Measurements from ENCODE around the gene FNBP1. TPM values are rescaled to one million over a fixed set of nuclear protein-coding genes. Genes with fewer than 3 reads are reported as not detected.
"Not testable (repeated sequence)": the region's sequence is repeated elsewhere in the genome, so short reads cannot be mapped to it uniquely, and the experiment has no call there.

The FNBP1 gene
- total RNA-seq, 1 donor from 2014 or later: 25.6 TPM

DNA sequence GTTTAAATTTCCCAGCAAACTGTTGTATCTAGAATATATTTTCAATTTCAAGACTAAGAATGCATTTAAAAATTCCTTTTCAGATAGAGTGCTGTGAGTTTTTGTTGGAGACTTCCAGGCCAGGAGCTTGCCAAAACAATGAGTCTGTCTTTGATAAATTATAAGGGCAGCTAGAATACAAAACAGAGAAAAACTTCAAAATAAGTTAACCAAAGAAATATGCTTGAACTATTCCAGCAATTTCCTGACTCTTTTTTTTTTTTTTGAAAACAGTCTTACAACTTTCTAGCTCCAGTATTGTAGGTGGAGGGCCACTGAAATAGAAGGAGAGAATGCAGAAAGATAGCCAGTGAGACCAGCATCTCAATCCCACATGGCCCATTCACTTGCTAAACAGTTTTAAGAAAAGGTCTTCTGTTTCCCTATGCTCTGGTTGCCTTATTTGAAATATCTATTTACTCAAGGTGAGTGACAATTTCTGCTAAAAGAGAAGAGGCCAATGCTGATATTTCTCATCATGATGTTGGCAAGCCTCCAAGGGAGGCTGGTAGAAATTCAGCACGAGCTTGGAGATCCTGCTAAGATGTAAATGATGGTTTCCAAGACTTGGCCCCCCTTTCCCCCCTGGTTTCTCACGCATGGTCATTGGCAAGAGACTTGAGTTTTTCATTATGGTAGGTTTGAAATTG lies 104.6 kb downstream of the FNBP1 start:
- no peak overlapping the region for H3K4me3 ChIP-seq (ENCODE audit: low read depth, low read length)
- no peak for DNase-seq (ENCODE audit: low read depth)
- TF ChIP-seq, protein P1, sequence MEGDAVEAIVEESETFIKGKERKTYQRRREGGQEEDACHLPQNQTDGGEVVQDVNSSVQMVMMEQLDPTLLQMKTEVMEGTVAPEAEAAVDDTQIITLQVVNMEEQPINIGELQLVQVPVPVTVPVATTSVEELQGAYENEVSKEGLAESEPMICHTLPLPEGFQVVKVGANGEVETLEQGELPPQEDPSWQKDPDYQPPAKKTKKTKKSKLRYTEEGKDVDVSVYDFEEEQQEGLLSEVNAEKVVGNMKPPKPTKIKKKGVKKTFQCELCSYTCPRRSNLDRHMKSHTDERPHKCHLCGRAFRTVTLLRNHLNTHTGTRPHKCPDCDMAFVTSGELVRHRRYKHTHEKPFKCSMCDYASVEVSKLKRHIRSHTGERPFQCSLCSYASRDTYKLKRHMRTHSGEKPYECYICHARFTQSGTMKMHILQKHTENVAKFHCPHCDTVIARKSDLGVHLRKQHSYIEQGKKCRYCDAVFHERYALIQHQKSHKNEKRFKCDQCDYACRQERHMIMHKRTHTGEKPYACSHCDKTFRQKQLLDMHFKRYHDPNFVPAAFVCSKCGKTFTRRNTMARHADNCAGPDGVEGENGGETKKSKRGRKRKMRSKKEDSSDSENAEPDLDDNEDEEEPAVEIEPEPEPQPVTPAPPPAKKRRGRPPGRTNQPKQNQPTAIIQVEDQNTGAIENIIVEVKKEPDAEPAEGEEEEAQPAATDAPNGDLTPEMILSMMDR (conservative IDR thresholded peaks at IDR 0.05; ENCODE audit: low read depth, low read length): no peak

DNA sequence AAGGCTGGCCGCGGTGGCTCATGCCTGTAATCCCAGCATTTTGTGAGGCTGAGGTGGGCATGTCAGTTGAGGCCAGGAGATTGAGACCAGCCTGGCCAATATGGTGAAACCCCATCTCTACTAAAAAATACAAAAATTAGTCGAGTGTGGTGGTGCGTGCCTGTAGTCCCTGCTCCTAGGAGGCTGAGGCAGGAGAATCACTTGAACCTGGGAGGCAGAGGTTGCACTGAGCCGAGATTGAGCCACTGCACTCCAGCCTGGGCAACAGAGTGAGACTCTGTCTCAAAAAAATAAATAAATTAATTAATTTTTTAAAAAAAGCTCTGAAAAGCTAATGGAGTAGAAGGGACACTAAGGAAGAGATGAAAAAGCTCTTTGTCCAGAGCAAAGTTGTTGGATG lies 105.1 kb downstream of the FNBP1 start:
- DNase-seq (ENCODE audit: low read depth); H3K4me3 ChIP-seq (ENCODE audit: low read depth, low read length): not testable (repeated sequence)

DNA sequence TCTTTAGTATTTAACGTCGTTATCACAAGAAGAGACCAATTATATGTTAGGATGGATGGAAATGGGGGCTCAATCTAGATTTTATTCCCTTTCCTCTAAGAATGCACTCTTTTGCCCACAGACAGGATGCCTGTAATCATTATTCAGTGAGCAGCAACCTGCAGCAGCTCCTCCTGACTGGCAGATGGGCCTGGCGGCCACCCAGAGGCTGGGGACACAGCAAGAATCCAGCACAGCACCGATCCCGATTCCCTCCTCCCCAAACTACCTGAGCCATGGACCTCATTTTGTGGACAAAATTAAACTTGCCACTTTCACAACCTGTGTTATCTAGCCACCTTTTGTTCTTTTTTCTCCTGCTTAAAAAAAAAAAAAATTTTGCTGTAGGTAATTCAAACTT lies 106.8 kb downstream of the FNBP1 start:
- TF ChIP-seq, protein P1 (conservative IDR thresholded peaks at IDR 0.05; ENCODE audit: low read depth, low read length): no peak
- DNase-seq (ENCODE audit: low read depth): no peak
- H3K4me3 ChIP-seq (ENCODE audit: low read depth, low read length): no peak overlapping the region

- TF ChIP-seq, protein P1 (conservative IDR thresholded peaks at IDR 0.05; ENCODE audit: low read depth, low read length): no peak
- no peak for DNase-seq (ENCODE audit: low read depth)
- H3K4me3 ChIP-seq (ENCODE audit: low read depth, low read length): no peak overlapping the region
Measured at GRCh38 chr9:129934780-129935179, 108.2 kb downstream of the FNBP1 start.

DNA sequence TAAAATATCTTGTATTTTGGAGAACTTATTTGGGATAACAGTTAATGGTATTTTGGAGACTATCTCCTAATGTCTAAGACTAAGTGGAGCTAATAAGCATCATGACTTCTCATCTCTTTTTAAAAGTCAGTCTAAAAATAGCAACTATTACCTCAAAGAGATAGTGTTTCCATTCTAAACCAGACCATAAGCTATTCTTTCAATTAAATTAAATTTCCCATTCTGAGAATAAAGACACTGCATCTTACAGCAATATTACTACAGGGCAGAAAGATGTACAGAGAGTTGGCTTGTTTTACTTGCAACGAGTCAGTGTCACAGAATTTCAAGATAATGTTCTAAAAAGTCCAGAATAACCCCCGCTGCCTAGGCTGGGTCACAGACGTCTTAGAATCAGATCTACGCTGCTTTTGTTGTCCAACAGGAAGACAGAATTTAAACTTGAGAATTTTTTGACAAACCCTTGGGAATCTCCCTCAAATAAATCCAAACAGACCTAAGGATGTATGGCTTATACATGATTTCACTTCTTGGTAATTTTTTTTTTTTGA lies 108.9 kb downstream of the FNBP1 start:
- H3K4me3 ChIP-seq (ENCODE audit: low read depth, low read length): no peak overlapping the region
- DNase-seq (ENCODE audit: low read depth): no peak
- TF ChIP-seq, protein P1 (conservative IDR thresholded peaks at IDR 0.05; ENCODE audit: low read depth, low read length): no peak

GRCh38 chr9:129933185-129934040 lies 109.6 kb downstream of the FNBP1 start:
- no peak overlapping the region for H3K4me3 ChIP-seq (ENCODE audit: low read depth, low read length)
- TF ChIP-seq, protein P1 (conservative IDR thresholded peaks at IDR 0.05; ENCODE audit: low read depth, low read length): no peak
- no peak for DNase-seq (ENCODE audit: low read depth)

Data from epithelial cell of proximal tubule (primary cell).